ENCODE measurements around the gene LCP1.

GRCh38 chr13:46176756-46177155, 5.2 kb downstream of the LCP1 start:
- TF ChIP-seq ZBTB26 (tag by site-specific recombination; optimal IDR thresholded peaks at IDR 0.05) = no peak
- no peak for TF ChIP-seq CTCF (tag by site-specific recombination; IDR thresholded peaks at IDR 0.05)
- no peak for TF ChIP-seq GLI2 (tag by site-specific recombination; IDR thresholded peaks at IDR 0.05; ENCODE audit: borderline replicate concordance, low read depth)
- TF ChIP-seq GFI1B (tag by site-specific recombination; IDR thresholded peaks at IDR 0.05) = no peak
- TF ChIP-seq SALL2 (tag by site-specific recombination; IDR thresholded peaks at IDR 0.05; ENCODE audit: borderline replicate concordance) = no peak
